ENCODE data around the gene DUS3L. TPM values are rescaled to one million over a fixed set of nuclear protein-coding genes. Genes with fewer than 3 reads are reported as not detected.

Gene DUS3L
- total RNA-seq, 1 donor from 2014 or later, result 14.1 TPM

- no peaks in the 10 kb centered on the region for H3K4me1 ChIP-seq
- H3K36me3 ChIP-seq, result no peaks in the 10 kb centered on the region
- H3K27me3 ChIP-seq (ENCODE audit: low read depth), result no peaks in the 10 kb centered on the region
- H3K9me3 ChIP-seq (replicated peaks), result no peaks in the 10 kb centered on the region
- DNase-seq, result no peak
- H3K4me3 ChIP-seq, result no peak overlapping the region
- intact Hi-C loops (cut with micrococcal nuclease), result no loop called here
- no peak overlapping the region for H3K27ac ChIP-seq (replicated peaks)
- TF ChIP-seq, protein P1, sequence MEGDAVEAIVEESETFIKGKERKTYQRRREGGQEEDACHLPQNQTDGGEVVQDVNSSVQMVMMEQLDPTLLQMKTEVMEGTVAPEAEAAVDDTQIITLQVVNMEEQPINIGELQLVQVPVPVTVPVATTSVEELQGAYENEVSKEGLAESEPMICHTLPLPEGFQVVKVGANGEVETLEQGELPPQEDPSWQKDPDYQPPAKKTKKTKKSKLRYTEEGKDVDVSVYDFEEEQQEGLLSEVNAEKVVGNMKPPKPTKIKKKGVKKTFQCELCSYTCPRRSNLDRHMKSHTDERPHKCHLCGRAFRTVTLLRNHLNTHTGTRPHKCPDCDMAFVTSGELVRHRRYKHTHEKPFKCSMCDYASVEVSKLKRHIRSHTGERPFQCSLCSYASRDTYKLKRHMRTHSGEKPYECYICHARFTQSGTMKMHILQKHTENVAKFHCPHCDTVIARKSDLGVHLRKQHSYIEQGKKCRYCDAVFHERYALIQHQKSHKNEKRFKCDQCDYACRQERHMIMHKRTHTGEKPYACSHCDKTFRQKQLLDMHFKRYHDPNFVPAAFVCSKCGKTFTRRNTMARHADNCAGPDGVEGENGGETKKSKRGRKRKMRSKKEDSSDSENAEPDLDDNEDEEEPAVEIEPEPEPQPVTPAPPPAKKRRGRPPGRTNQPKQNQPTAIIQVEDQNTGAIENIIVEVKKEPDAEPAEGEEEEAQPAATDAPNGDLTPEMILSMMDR (IDR thresholded peaks at IDR 0.05; ENCODE audit: borderline replicate concordance), result no peak
Measured at GRCh38 chr19:5778402-5778801, 12.6 kb downstream of the DUS3L start.

DNA sequence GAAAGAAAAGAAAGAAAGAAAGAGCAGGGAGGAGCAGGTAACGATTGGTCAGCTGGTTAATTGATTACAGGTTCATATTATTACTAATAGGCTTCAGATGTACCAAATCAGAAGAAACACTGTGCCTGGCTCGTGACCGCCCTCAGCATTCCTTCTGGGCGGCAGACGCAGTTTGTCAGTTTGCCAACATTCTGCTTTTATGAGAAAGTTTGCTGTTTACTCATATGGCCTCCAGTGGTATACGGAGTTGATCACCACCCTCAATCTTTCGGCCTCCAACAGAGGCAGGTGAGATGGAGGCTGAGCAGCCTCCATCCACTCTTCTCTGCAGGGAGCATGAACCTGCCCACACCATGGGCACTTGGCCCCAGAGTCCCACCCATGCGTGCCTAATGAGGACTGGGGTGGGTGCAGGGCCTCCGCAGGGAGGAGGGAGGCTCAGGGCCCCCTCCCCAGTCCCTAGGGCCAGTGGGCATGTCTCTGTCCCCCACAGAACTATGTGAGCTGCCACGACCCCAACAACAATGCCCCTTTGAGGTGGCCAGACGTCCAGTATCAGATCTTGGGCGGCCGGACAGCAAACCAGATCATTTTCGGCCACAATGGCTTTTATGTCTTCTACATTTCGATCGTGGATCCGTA, 15.2 kb downstream of the DUS3L start:
- Histone ChIP-seq H3K27me3 (ENCODE audit: low read depth) (peaks cover 12% of the 10 kb centered on the region), H3K9me3 (replicated peaks) (no peaks in the 10 kb centered on the region), H3K4me1 (no peaks in the 10 kb centered on the region), H3K4me3 (no peak overlapping the region), H3K36me3 (no peaks in the 10 kb centered on the region), H3K27ac (replicated peaks) (no peak overlapping the region)
- TF ChIP-seq, protein P1 (IDR thresholded peaks at IDR 0.05; ENCODE audit: borderline replicate concordance), result no peak
- intact Hi-C loops (cut with micrococcal nuclease), result no loop called here
- no peak for DNase-seq

DNA sequence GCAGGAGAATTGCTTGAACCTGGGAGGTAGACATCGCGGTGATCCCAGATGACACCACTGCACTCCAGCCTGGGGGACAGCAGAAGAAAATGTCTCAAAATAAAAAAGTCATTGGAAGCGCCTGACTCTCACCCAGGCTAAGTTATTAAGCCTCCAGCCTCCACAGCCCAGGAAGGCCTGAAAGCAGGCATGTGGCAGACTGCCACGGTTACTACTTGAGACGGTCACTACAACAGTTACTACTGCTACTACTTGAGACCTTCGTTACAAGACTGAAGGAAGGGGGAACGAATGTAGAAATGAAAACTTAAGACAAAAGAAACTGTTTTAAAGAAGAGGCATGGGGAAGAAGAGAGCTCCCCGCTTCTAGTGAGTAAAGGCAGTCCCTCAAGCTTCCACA, 16.0 kb downstream of the DUS3L start:
- H3K27ac ChIP-seq (replicated peaks), result no peak overlapping the region
- H3K4me1 ChIP-seq, result no peaks in the 10 kb centered on the region
- TF ChIP-seq, protein P1 (IDR thresholded peaks at IDR 0.05; ENCODE audit: borderline replicate concordance), result no peak
- intact Hi-C loops (cut with micrococcal nuclease), result no loop called here
- H3K4me3 ChIP-seq, result no peak overlapping the region
- peaks cover 12% of the 10 kb centered on the region for H3K27me3 ChIP-seq (ENCODE audit: low read depth)
- H3K36me3 ChIP-seq, result no peaks in the 10 kb centered on the region
- no peaks in the 10 kb centered on the region for H3K9me3 ChIP-seq (replicated peaks)
- no peak for DNase-seq

GRCh38 chr19:5773276-5773675, 17.7 kb downstream of the DUS3L start:
- no peak overlapping the region for H3K27ac ChIP-seq (replicated peaks)
- H3K4me3 ChIP-seq, result no peak overlapping the region
- TF ChIP-seq, protein P1 (IDR thresholded peaks at IDR 0.05; ENCODE audit: borderline replicate concordance), result no peak
- H3K4me1 ChIP-seq, result no peaks in the 10 kb centered on the region
- peaks cover 12% of the 10 kb centered on the region for H3K27me3 ChIP-seq (ENCODE audit: low read depth)
- intact Hi-C loops (cut with micrococcal nuclease), result no loop called here
- no peak for DNase-seq
- no peaks in the 10 kb centered on the region for H3K9me3 ChIP-seq (replicated peaks)
- H3K36me3 ChIP-seq, result no peaks in the 10 kb centered on the region

DNA sequence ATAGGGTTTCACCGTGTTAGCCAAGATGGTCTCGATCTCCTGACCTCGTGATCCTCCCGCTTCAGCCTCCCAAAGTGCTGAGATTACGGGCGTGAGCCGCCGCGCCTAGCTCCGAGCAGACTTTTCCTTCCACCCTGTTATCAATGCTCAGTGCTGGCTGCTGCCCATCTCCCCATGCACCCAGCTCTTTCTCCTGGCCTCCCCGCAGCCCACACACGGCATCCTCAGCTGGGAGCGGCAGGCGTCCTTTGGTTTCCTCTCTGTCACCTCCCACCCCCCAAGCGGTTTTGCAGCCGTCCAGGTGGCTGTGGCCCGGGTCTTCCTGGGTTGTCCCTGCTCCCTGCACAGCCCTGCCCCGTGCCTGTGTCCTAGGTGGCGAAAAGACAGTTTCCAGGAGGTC, 18.5 kb downstream of the DUS3L start:
- TF ChIP-seq, protein P1 (IDR thresholded peaks at IDR 0.05; ENCODE audit: borderline replicate concordance), result no peak
- Histone ChIP-seq H3K4me3 (no peak overlapping the region), H3K4me1 (no peaks in the 10 kb centered on the region), H3K27me3 (ENCODE audit: low read depth) (peaks cover 12% of the 10 kb centered on the region), H3K36me3 (no peaks in the 10 kb centered on the region), H3K27ac (replicated peaks) (no peak overlapping the region), H3K9me3 (replicated peaks) (no peaks in the 10 kb centered on the region)
- intact Hi-C loops (cut with micrococcal nuclease), result no loop called here
- no peak for DNase-seq

All from left ventricle myocardium inferior (tissue), 1 donor.